ENCODE results near the gene ZNF138.

DNA sequence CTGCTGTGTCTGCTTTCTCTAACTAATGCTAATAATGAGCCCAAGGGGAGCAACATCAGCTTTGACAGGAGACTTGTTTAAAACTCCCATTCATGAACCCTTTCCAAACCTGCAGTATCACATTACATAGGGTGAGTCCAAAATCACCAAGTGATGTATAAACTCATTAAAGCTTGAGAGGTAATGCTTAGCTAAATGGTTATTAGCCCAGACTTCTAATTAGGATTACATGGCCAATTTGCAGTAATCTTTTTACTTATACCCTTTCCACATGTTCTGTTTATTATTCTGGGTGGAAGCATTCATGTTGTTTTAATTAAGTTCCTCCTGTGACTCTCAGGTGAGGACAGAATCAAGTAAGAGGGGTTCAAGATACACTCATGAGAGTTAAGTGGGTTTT is 17.5 kb downstream of the ZNF138 start:
- TF ChIP-seq EZH2 (IDR thresholded peaks at IDR 0.05; ENCODE audit: low read depth, low read length, severe bottlenecking) (no peak), SP4 (IDR thresholded peaks at IDR 0.05; ENCODE audit: low read length) (no peak)
